Fibroblast of skin of abdomen (primary cell): ENCODE data around the gene NDUFC2.
"Not testable (repeated sequence)": the region's sequence is repeated elsewhere in the genome, so short reads cannot be mapped to it uniquely, and the experiment has no call there.

ENCODE experiments used
- DNase-seq: peaks from one replicate; pipeline ENCODE4 v3.0.0-alpha.2; 2013

NDUFC2 gene

GRCh38 chr11:78050964-78051831 is 28.5 kb downstream of the NDUFC2 start:
- peak; percentile 69 for DNase-seq

- no peak for DNase-seq
Measured at GRCh38 chr11:78049348-78049747, 30.3 kb downstream of the NDUFC2 start.

GRCh38 chr11:78048561-78048960 is 31.1 kb downstream of the NDUFC2 start:
- DNase-seq, result no peak

GRCh38 chr11:78046486-78046854 is 33.2 kb downstream of the NDUFC2 start:
- no peak for DNase-seq

- DNase-seq, result peak; percentile 64
Measured at GRCh38 chr11:78045851-78046485, 33.7 kb downstream of the NDUFC2 start.

GRCh38 chr11:78044706-78045105 is 35.0 kb downstream of the NDUFC2 start:
- no peak for DNase-seq

- DNase-seq, result no peak
Measured at GRCh38 chr11:78041843-78042440, 37.7 kb downstream of the NDUFC2 start.

- not testable (repeated sequence) for DNase-seq
Measured at GRCh38 chr11:78041380-78041719, 38.3 kb downstream of the NDUFC2 start.

- no peak for DNase-seq
Measured at GRCh38 chr11:78040691-78041379, 38.8 kb downstream of the NDUFC2 start.

GRCh38 chr11:78039919-78040671 is 39.6 kb downstream of the NDUFC2 start:
- peak; percentile 89 for DNase-seq

GRCh38 chr11:78039391-78039918 is 40.2 kb downstream of the NDUFC2 start:
- DNase-seq, result no peak

GRCh38 chr11:78038697-78039313 is 40.9 kb downstream of the NDUFC2 start:
- DNase-seq, result no peak

GRCh38 chr11:78037825-78038620 is 41.6 kb downstream of the NDUFC2 start:
- no peak for DNase-seq

- DNase-seq, result no peak
Measured at GRCh38 chr11:78037056-78037455, 42.6 kb downstream of the NDUFC2 start.

- DNase-seq, result no peak
Measured at GRCh38 chr11:78036313-78036712, 43.3 kb downstream of the NDUFC2 start.

- DNase-seq, result no peak
Measured at GRCh38 chr11:78034623-78035022, 45.0 kb downstream of the NDUFC2 start.

GRCh38 chr11:78033040-78033439 is 46.6 kb downstream of the NDUFC2 start:
- no peak for DNase-seq

- DNase-seq, result no peak
Measured at GRCh38 chr11:78032090-78032489, 47.6 kb downstream of the NDUFC2 start.

GRCh38 chr11:78031629-78032028 is 48.0 kb downstream of the NDUFC2 start:
- no peak for DNase-seq

GRCh38 chr11:78030429-78031325 is 49.0 kb downstream of the NDUFC2 start:
- DNase-seq, result peak; percentile 59
